Pancreas (tissue), 10 donors: ENCODE data around the gene LONP2. TPM values are rescaled to one million over a fixed set of nuclear protein-coding genes. Genes with fewer than 3 reads are reported as not detected.
A peak's percentile ranks its signal among the peaks of the same experiment; 100 is the strongest.

Experiments used
- ATAC-seq, 4 donors: fragments of 200-7000 bp; cut with Tn5 transposase; one replicate each; pipeline versions ENCODE4 v1.8.0 to v1.9.1; 2020; ENCODE audit warnings: mild to moderate bottlenecking in 4 of 4, moderate library complexity in 4 of 4
- DNase-seq, 6 donors: peaks; one replicate each; pipeline ENCODE4 v3.0.0-alpha.2; 2020
- FAIRE-seq: peaks from 2 replicates; lab custom pipeline; 2012; peaks lifted over from hg19 to GRCh38; lab: Jason Lieb, UNC
- H3K27ac ChIP-seq, 4 donors: fragments of 200-600 bp; sonication (generic); 1 replicate in 3 of 4; 2 replicates in 1 of 4; pipeline versions ENCODE4 v1.5.0 to v1.8.0; 2020
- H3K27me3 ChIP-seq, 4 donors: fragments of 200-600 bp; one replicate each; pipeline ENCODE4 v1.8.0; 2021
- H3K36me3 ChIP-seq, 3 donors: fragments of 200-600 bp; sonication (generic) in 1 of 3; one replicate each; pipeline versions ENCODE4 v1.5.0 to v1.8.0; 2020 to 2021
- H3K4me1 ChIP-seq, 3 donors: fragments of 200-600 bp; one replicate each; pipeline ENCODE4 v1.8.0; 2021
- H3K4me3 ChIP-seq, 4 donors: fragments of 200-600 bp; sonication (generic) in 2 of 4; one replicate each; pipeline versions ENCODE4 v1.5.0 to v1.8.0; 2020 to 2021
- H3K9me3 ChIP-seq, 4 donors: fragments of 200-600 bp; one replicate each; pipeline ENCODE4 v1.8.0; 2021
- CTCF ChIP-seq, 4 donors: fragments of 200-600 bp; sonication (generic) in 3 of 4; IDR thresholded peaks; one replicate each; pipeline versions ENCODE4 v1.5.0 to v1.8.0; 2021; ENCODE audit warnings: antibody characterized with exemption in 4 of 4
- WGBS, 2 donors: extraction: QIAGEN DNeasy Blood & Tissue Kit; methylation state at CpG; one replicate each; pipeline ENCODE4 v1.1.7; 2013; 5-methylcytosine and 5-hydroxymethylcytosine counted together
- intact Hi-C, 3 donors: fragments of 100-400 bp; cut with DNase I; formaldehyde crosslinking; loops; one replicate each; pipeline versions ENCODE4 v1.11.1 to v1.14.2; 2022
- polyA plus RNA-seq, 2 donors: library from polyadenylated mRNA; stranded (reverse); fragments of 200-250 nt; gene quantifications; one replicate each; pipeline ENCODE4 v1.2.3, GENCODE V29; 2013
- total RNA-seq, 6 donors: library from RNA; stranded (reverse); fragmentation: NEBNext Ultra II Directional in 4 of 6; extraction: Animal tissue kit (Norgen Biotek cat#: 25700) in 4 of 6; gene quantifications; one replicate each; pipeline versions ENCODE4 v1.2.1 to v1.2.4, GENCODE V29; 2021 to 2023
- donor health status: healthy with polysubstance abuse.
- donor health status: DM: no; HTN: no; CAD: no; lungs with moderate emphysema.
- donor health status: DM: no; HTN: no; CAD: no.
- donor health status: control.
- donor health status: control.
- donor health status: Bipolar disorder and iron deficiency.
- donor health status: DM: yes; HTN: yes; CAD: no.
- donor health status: DM: no; HTN: no; CAD: no.
- donor health status: DM: no; HTN: no; CAD: no.
- donor health status: DM: yes; HTN: yes; CAD: no.

Gene LONP2
- total and polyA plus RNA-seq, 8 donors = 31.4 to 49.1 (median 41.6) TPM

GRCh38 chr16:48326915-48327314, 82.8 kb downstream of the LONP2 start:
- Histone ChIP-seq H3K9me3 (no peaks in the 10 kb centered on the region), H3K27ac (no peak overlapping the region), H3K27me3 (no peaks in the 10 kb centered on the region), H3K4me1 (no peaks in the 10 kb centered on the region), H3K4me3 (no peak overlapping the region), H3K36me3 (peaks cover 0 to 5% (median 0%) of the 10 kb centered on the region in 3 donors)
- TF ChIP-seq CTCF (IDR thresholded peaks at IDR 0.05) = no peak
- WGBS, 2 donors = 87 to 89% methylated on average over 4 of the region's 4 CpGs
- intact Hi-C loops = no loop called here
- no peak for ATAC-seq
- FAIRE-seq = no peak
- no peak for DNase-seq

DNA sequence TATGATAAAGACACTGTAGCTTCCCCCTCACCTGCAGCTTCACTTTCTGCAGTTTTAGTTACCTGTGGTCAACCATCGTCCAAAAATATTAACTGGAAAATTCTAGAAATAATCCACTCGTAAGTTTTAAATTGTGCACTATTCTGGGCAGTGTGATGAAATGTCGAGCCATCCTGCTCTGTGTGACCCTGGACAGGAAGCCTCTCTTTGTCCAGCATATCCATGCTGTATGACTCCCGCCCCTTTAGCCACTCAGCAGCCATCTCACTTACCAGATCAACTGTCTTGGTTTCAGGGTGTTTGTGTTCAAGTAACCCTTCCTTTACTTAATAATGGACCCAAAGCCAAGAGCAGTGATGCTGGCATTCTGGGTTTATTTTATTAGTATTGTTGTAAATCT, 85.0 kb downstream of the LONP2 start:
- TF ChIP-seq CTCF (IDR thresholded peaks at IDR 0.05) = no peak
- intact Hi-C loops = no loop called here
- ATAC-seq (no peak), DNase-seq (no peak), FAIRE-seq (no peak)
- H3K27me3 ChIP-seq = no peaks in the 10 kb centered on the region
- H3K4me3 ChIP-seq = no peak overlapping the region
- H3K36me3 ChIP-seq = peaks cover 0 to under 1% (median 0%) of the 10 kb centered on the region in 3 donors
- H3K9me3 ChIP-seq = no peaks in the 10 kb centered on the region
- WGBS, 2 donors = 93 to 95% methylated on average over 4 of the region's 4 CpGs
- no peak overlapping the region for H3K27ac ChIP-seq
- H3K4me1 ChIP-seq = no peaks in the 10 kb centered on the region

DNA sequence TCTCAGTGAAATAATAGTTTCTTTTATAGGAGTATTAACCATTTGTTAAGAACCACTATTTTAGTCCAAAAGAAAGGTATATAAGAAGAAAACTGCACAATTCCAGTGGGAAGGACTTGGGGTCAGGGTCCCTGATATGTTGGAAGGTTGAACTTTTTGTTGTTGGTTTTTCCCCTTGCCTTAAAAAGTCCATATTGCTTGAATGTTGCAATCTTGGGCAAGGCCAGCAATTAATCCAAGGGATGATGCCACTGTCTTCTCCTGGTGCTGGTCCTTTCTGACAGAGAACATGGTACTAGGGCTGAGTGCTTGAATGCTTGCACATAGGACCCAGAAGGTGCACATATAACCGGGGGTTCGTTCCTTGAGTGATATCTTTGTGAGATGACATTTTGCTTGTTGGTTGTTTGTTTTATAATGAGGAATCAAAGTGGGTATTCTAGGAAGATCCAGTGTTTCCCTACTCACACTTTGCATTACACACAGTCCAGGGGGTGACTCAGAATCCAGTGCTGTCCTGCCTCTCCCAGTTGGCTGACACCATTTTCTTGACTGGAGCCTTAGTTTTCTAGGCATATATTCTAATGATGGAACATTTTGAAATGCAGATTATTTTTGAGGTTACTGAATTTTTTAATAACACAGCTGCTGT, 86.2 kb downstream of the LONP2 start:
- 91 to 98% methylated on average over 2 of the region's 2 CpGs for WGBS, 2 donors
- DNase-seq (no peak), ATAC-seq (peak in 2 of 4 donors; percentile 20 to 30), FAIRE-seq (no peak)
- Histone ChIP-seq H3K4me1 (no peaks in the 10 kb centered on the region), H3K4me3 (no peak overlapping the region), H3K36me3 (peaks cover 0 to 11% (median 10%) of the 10 kb centered on the region in 3 donors), H3K27ac (no peak overlapping the region), H3K27me3 (no peaks in the 10 kb centered on the region), H3K9me3 (no peaks in the 10 kb centered on the region)
- intact Hi-C loops = no loop called here
- no peak for TF ChIP-seq CTCF (IDR thresholded peaks at IDR 0.05)

DNA sequence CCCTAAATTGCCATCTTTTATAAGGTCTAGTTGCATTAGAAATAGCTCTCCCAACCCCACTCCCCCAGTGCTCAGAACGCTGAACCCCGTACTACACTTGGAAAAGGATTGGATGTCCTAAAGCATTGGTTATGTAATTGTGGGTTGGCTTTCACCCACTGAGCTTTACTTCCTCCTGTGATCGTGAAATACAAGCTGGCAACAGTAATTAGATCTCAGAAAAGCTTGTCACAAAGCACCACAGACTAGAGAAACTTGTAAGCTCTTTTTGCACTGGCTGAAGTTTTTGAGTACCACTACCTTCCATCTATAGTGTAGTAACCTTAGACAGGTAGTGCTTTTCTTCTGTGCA, 86.7 kb downstream of the LONP2 start:
- no peak for FAIRE-seq
- DNase-seq = no peak
- peaks cover 0 to 16% (median 10%) of the 10 kb centered on the region in 3 donors for H3K36me3 ChIP-seq
- no peak overlapping the region for H3K27ac ChIP-seq
- no peaks in the 10 kb centered on the region for H3K9me3 ChIP-seq
- peak in 3 of 4 donors; percentile 50 to 62 (median 58) for ATAC-seq
- no peak overlapping the region for H3K4me3 ChIP-seq
- no peak for TF ChIP-seq CTCF (IDR thresholded peaks at IDR 0.05)
- no peaks in the 10 kb centered on the region for H3K27me3 ChIP-seq
- WGBS, 2 donors = 44 to 54% methylated on average over 3 of the region's 3 CpGs
- intact Hi-C loops = no loop called here
- no peaks in the 10 kb centered on the region for H3K4me1 ChIP-seq

- Histone ChIP-seq H3K27me3 (no peaks in the 10 kb centered on the region), H3K4me3 (no peak overlapping the region), H3K9me3 (no peaks in the 10 kb centered on the region), H3K4me1 (no peaks in the 10 kb centered on the region), H3K36me3 (peaks cover 0 to 21% (median 10%) of the 10 kb centered on the region in 3 donors), H3K27ac (no peak overlapping the region)
- TF ChIP-seq CTCF (IDR thresholded peaks at IDR 0.05) = no peak
- no peak for FAIRE-seq
- intact Hi-C loops = no loop called here
- no peak for ATAC-seq
- WGBS, 2 donors = 68 to 70% methylated on average over 5 of the region's 5 CpGs
- no peak for DNase-seq
Observed at GRCh38 chr16:48332978-48333377, 88.9 kb downstream of the LONP2 start.
